Measurements from ENCODE around the gene IFNL3. TPM values are rescaled to one million over a fixed set of nuclear protein-coding genes. Genes with fewer than 3 reads are reported as not detected.
"Not testable (repeated sequence)": the region's sequence is repeated elsewhere in the genome, so short reads cannot be mapped to it uniquely, and the experiment has no call there.

IFNL3 gene
- total RNA-seq (not detected), polyA plus RNA-seq (not detected)
- long read RNA-seq, donor 1, result 0 reads
- long read RNA-seq, donor 2, result 0 reads
- long read RNA-seq, donor 3, result 0 reads

DNA sequence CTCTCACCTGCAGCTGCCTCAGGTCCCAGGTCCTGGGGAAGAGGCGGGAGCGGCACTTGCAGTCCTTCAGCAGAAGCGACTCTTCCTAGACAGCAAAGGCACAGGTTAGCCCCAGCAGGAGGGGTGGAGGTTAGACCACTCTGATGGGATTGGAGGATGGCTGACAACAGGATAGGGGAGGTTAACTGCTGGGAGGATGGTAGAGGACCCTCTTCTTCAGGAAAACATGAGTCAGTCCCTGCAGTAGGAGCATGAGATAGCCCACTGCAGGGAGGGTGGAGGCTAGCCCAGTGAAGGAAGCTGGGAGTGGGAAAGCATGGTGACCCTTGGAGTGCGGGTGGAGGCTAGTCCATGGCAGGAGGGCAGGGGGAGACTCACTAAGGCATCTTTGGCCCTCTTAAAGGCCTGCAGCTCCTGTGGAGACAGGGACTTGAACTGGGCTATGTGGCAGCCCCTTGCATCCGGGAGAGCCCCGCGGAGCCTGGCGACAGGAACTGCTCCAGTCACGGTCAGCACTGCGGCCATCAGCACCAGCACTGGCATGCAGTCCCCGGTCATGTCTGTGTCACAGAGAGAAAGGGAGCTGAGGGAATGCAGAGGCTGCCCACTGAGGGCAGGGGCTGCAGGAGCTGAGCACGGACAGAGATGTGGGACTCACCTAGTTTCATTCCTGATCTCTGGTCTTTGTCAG lies at the start of gene IFNL3:
Gene IFNL3 (minus strand): TSS at position 597 of the 691 bp plus-strand sequence. CDS start 39 bp downstream, at position 558.
- H3K9me3 ChIP-seq; H3K27me3 ChIP-seq; DNase-seq; H3K36me3 ChIP-seq; H3K27ac ChIP-seq; H3K4me3 ChIP-seq; H3K4me1 ChIP-seq (ENCODE audit: insufficient read depth); intact Hi-C loops (cut with DNase I): not testable (repeated sequence)
- 79 to 94% (median 81%) methylated on average over 8 to 11 of the region's 12 CpGs for WGBS, 3 donors

DNA sequence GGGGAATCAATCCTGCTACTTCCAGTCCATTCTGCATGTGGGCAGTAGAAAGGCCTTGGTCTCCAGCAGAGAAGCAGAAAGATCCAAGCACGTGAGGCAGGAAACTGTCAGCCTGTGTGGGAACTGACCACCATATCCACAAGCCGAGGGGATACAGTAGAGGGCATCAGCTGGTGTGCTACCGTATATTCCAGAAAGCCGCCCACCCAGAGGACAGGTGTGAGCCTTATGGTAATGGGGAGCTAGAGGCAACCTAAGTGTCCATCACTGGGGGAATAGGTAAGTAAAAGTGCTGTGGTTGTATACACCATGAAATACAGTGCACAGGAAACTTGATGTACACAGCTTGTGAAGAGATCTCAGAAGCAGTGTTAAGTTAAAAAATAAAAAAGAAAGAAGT lies 48.6 kb upstream of the IFNL3 start:
- no peak overlapping the region for H3K27ac ChIP-seq
- H3K36me3 ChIP-seq, result no peaks in the 10 kb centered on the region
- no peaks in the 10 kb centered on the region for H3K4me1 ChIP-seq (ENCODE audit: insufficient read depth)
- DNase-seq, result no peak
- no peak for TF ChIP-seq EP300 (IDR thresholded peaks at IDR 0.05)
- TF ChIP-seq POLR2A (IDR thresholded peaks at IDR 0.05), result no peak
- TF ChIP-seq, protein P1, sequence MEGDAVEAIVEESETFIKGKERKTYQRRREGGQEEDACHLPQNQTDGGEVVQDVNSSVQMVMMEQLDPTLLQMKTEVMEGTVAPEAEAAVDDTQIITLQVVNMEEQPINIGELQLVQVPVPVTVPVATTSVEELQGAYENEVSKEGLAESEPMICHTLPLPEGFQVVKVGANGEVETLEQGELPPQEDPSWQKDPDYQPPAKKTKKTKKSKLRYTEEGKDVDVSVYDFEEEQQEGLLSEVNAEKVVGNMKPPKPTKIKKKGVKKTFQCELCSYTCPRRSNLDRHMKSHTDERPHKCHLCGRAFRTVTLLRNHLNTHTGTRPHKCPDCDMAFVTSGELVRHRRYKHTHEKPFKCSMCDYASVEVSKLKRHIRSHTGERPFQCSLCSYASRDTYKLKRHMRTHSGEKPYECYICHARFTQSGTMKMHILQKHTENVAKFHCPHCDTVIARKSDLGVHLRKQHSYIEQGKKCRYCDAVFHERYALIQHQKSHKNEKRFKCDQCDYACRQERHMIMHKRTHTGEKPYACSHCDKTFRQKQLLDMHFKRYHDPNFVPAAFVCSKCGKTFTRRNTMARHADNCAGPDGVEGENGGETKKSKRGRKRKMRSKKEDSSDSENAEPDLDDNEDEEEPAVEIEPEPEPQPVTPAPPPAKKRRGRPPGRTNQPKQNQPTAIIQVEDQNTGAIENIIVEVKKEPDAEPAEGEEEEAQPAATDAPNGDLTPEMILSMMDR (IDR thresholded peaks at IDR 0.05), result no peak
- no peaks in the 10 kb centered on the region for H3K9me3 ChIP-seq
- no peak overlapping the region for H3K4me3 ChIP-seq
- H3K27me3 ChIP-seq, result no peaks in the 10 kb centered on the region
- 36 to 48% (median 44%) methylated on average over 4 of the region's 4 CpGs for WGBS, 3 donors
- intact Hi-C loops (cut with DNase I), result no loop called here

DNA sequence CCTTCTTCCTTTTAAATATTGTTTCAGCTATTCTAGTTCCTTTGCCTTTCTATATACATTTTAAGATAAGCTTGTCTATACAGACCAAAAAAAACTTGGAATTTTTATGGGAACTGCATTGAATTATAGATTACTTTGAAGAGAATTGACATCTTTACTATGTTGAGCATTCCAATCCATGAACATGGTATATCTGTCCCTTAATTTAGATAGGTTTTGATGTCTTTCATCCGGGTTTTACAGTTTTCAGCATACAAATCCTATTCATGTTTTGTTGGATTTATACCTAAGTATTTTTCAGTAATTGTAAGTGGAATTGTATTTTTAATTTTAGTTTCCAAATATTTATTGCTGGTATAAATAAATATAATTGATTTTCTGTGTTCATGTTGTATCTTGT lies 39.2 kb upstream of the IFNL3 start:
- no peak for TF ChIP-seq POLR2A (IDR thresholded peaks at IDR 0.05)
- no peak for TF ChIP-seq EP300 (IDR thresholded peaks at IDR 0.05)
- TF ChIP-seq, protein P1 (IDR thresholded peaks at IDR 0.05), result no peak
- WGBS, 3 donors, result 73 to 95% (median 80%) methylated on average over 1 of the region's 1 CpG

DNA sequence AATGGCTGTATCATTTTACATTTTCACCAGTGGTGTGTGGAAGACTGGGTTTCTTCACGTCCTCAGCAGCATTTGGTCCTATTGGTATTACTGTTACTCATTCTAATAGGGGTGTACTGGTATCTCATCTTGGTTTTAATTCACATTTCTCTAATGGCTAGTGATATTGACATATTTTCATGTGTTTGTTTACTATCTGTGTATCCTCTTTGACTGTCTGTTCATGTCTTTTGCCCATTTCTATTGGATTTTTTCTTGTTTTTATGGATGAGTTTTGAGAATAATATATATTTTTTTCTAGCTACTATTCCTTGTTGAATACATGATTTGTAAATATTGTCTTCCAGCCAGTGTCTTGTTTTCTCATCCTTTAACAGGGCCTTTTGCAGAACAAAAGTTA lies 37.2 kb upstream of the IFNL3 start:
- H3K9me3 ChIP-seq, result peaks cover 0 to 6% of the 10 kb centered on the region in 2 donors
- TF ChIP-seq POLR2A (IDR thresholded peaks at IDR 0.05), result no peak
- no peak for TF ChIP-seq EP300 (IDR thresholded peaks at IDR 0.05)
- TF ChIP-seq, protein P1 (IDR thresholded peaks at IDR 0.05), result no peak
- intact Hi-C loops (cut with DNase I), result no loop called here
- H3K4me1 ChIP-seq (ENCODE audit: insufficient read depth), result no peaks in the 10 kb centered on the region
- H3K4me3 ChIP-seq, result no peak overlapping the region
- H3K27me3 ChIP-seq, result no peaks in the 10 kb centered on the region
- 47 to 68% (median 59%) methylated on average over 1 of the region's 1 CpG for WGBS, 3 donors
- DNase-seq, result no peak
- no peak overlapping the region for H3K27ac ChIP-seq
- no peaks in the 10 kb centered on the region for H3K36me3 ChIP-seq

More for the DNA sequence above, 39.2 kb upstream of the IFNL3 start:
- Histone ChIP-seq H3K9me3 (peaks cover 0 to 6% of the 10 kb centered on the region in 2 donors), H3K27me3 (no peaks in the 10 kb centered on the region), H3K36me3 (no peaks in the 10 kb centered on the region), H3K4me3 (no peak overlapping the region), H3K27ac (no peak overlapping the region), H3K4me1 (ENCODE audit: insufficient read depth) (no peaks in the 10 kb centered on the region)
- DNase-seq, result no peak
- intact Hi-C loops (cut with DNase I), result no loop called here

DNA sequence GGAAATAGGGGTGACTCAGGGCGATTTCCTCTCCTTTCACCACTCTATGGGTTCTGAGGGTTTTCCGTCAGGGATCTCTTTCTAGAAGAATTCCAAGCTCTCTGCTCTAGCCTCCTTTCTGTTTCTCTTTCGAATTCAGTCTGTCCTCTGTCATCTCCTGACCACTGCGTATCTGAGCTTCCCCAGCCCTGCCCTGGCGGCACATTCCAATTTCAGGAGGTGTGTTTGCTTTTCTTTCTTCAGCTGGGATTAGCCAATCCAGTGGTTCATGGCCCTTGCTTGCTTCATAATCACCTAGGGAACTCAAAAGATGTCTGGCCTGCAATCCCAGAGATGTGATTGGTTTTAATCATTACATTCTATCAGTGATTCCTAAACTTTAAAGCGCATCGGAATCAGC lies 32.8 kb upstream of the IFNL3 start:
- Histone ChIP-seq H3K4me1 (ENCODE audit: insufficient read depth) (no peaks in the 10 kb centered on the region), H3K9me3 (peaks cover 0 to 3% of the 10 kb centered on the region in 2 donors), H3K36me3 (no peaks in the 10 kb centered on the region), H3K27ac (no peak overlapping the region), H3K27me3 (no peaks in the 10 kb centered on the region), H3K4me3 (no peak overlapping the region)
- DNase-seq, result no peak
- WGBS, 3 donors, result 69 to 77% (median 75%) methylated on average over 7 of the region's 7 CpGs
- intact Hi-C loops (cut with DNase I), result no loop called here
- no peak for TF ChIP-seq POLR2A (IDR thresholded peaks at IDR 0.05)
- no peak for TF ChIP-seq EP300 (IDR thresholded peaks at IDR 0.05)
- TF ChIP-seq, protein P1 (IDR thresholded peaks at IDR 0.05), result no peak
